Astrocyte of the spinal cord (primary cell): ENCODE data around the gene UBE2M.

Source experiments
- DNase-seq: peaks from one replicate; pipeline ENCODE4 v3.0.0; 2011; ENCODE audit warnings: low read depth, low spot score
- H3K4me3 ChIP-seq: 2 replicates; pipeline ENCODE4 v1.5.1; 2011; ENCODE audit warnings: low read depth, mild to moderate bottlenecking, low read length, moderate library complexity
- in situ Hi-C: cut with HindIII; loops from 2 replicates; pipeline ENCODE4 v1.10.0; 2017; ENCODE audit warnings: low sequenced_read_pairs
- TF ChIP-seq, protein P1 (sequence below): IDR thresholded peaks from 2 replicates; pipeline ENCODE4 v1.5.1; 2012; ENCODE audit warnings: low read depth, mild to moderate bottlenecking, low read length, inconsistent platforms

Gene UBE2M

DNA sequence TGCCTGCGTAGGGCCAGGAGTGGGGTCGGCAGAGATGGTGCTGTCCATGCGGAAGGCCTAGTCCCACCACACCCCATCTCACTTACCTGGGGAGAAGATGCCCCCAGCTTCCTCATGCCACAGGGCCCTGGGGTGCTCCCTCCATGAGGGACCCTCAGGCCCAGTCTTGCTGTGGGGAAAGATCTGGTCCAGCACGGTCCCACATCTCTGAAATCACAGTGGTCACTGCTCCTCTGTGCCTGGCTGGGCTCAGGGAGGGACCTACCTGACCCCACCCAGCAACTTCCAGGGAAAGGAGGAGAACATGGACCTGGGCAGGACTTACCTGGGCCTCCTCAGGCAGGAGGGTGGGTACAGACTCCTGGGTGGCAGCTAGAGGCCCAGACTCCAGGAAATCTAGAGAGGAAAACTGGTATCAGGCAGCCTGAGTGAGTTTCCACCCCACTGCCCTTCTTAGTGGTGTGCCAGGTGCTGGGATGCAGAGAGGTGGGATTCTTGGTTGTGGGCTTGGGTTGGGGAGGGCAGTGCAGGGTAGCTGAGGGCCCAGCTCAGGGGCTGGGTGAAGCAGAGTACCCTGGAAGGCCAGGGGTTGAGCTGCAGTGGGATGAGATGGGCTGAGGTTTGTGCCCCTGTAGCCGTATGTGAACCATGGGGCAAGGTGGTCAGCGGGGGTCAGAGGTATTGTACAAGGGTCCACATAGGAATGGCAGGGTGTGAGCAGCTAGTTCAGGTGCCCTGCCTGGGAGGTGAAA is 11.0 kb upstream of the UBE2M start:
- H3K4me3 ChIP-seq: no peak overlapping the region
- in situ Hi-C loops: no loop called here
- TF ChIP-seq, protein P1, sequence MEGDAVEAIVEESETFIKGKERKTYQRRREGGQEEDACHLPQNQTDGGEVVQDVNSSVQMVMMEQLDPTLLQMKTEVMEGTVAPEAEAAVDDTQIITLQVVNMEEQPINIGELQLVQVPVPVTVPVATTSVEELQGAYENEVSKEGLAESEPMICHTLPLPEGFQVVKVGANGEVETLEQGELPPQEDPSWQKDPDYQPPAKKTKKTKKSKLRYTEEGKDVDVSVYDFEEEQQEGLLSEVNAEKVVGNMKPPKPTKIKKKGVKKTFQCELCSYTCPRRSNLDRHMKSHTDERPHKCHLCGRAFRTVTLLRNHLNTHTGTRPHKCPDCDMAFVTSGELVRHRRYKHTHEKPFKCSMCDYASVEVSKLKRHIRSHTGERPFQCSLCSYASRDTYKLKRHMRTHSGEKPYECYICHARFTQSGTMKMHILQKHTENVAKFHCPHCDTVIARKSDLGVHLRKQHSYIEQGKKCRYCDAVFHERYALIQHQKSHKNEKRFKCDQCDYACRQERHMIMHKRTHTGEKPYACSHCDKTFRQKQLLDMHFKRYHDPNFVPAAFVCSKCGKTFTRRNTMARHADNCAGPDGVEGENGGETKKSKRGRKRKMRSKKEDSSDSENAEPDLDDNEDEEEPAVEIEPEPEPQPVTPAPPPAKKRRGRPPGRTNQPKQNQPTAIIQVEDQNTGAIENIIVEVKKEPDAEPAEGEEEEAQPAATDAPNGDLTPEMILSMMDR: no peak
- DNase-seq: no peak

GRCh38 chr19:58568453-58569130 is 10.2 kb upstream of the UBE2M start:
- H3K4me3 ChIP-seq: no peak overlapping the region
- no peak for DNase-seq
- in situ Hi-C loops: no loop called here
- TF ChIP-seq, protein P1: no peak

DNA sequence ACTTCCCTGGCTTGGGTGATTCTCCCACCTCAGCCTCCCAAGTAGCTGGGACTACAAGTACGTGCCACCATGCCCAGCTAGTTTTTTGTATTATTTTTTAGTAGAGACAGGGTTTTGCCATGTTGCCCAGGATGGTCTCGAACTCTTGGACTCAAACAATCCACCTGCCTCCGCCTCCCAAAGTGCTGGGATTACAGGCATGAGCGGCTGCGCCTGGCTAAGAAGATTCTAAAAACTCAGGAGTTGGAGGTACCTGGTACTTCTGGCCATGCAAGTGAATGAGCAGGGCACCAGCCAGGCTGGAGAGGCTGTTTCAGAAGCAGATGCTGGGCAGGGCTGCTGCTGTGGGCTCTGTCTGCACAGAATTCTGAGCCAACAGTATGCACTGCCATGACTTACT is 8.6 kb upstream of the UBE2M start:
- in situ Hi-C loops: no loop called here
- no peak overlapping the region for H3K4me3 ChIP-seq
- DNase-seq: no peak
- TF ChIP-seq, protein P1: no peak

GRCh38 chr19:58563823-58564222 is 5.4 kb upstream of the UBE2M start:
- in situ Hi-C loops: no loop called here
- DNase-seq: no peak
- TF ChIP-seq, protein P1: no peak
- H3K4me3 ChIP-seq: no peak overlapping the region

DNA sequence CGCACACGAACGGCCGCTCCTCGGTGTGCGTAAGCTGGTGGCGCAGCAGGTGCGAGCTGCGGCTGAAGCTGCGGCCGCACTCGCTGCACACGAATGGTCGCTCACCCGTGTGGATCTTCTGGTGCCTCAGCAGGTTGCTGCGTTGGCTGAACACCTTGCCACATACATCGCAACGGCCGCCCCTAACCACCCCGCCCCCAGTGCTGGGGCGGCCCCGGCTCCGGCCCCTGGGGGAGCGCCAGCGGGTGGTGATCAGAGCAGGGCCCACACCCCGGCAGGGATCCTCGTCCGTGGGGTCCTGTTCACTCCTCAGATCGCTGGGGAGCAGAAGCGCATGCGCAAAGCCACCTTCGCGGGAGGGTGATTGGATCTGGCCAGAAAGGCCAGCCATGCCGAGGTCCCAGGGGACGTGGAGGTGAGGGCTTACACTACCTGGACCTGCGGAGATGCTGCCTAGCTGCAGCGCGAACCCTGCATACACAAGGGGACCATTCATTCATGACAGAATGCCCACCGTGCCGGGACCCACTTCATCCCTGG is 4.7 kb upstream of the UBE2M start:
- no peak for DNase-seq
- TF ChIP-seq, protein P1: no peak
- in situ Hi-C loops: no loop called here
- H3K4me3 ChIP-seq: no peak overlapping the region

DNA sequence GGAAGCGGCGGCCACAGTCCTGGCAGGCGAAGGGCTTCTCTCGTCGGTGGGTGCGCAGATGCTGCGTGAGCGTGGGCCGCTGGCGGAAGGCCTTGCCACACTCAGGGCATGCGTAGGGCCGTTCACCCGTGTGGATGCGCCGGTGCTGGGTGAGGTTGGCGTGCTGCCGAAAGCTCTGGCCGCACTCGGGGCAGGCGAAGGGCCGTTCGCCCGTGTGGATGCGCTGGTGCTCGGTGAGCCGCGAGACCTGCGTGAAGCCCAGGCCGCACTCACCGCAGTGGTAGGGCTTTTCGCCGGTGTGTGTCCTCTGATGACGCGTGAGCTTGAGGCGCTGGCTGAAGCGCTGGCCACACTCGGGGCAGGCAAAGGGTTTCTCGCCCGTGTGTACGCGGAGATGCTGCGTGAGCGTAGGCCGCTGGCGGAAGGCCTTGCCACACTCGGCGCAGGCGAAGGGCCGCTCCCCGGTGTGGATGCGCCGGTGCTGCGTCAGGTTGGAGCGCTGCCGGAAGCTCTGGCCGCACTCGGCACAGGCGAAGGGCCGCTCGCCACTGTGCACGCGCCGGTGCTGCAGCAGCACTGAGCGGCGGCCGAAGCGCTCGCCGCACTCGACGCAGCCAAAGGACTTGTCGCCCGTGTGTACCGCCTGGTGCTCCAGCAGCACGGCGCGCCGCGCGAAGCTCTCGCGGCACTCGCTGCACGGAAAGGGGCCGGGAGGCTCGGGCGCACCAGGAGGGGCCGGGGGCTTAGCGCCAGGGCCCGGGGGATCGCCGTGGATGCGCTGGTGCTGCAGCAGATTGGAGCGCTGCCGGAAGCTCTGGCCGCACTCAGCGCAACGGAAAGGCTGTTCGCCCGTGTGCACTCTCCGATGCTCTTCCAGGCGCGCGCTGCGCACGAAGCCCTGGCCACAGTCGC is 4.0 kb upstream of the UBE2M start:
- H3K4me3 ChIP-seq: peak overlapping the region; percentile 12
- in situ Hi-C loops: no loop called here
- DNase-seq: peak; percentile 34
- TF ChIP-seq, protein P1: no peak
